H1 (cell line): ENCODE measurements around the gene RNF113B.

Experiments used
- CTCF ChIP-seq, 3 experiments: IDR thresholded peaks; 1 replicate in 2 of 3; 2 replicates in 1 of 3; pipeline versions ENCODE4 v1.5.1 to v1.6.1; 2011; ENCODE audit warnings: low read length in 3 of 3, mild to moderate bottlenecking in 3 of 3, inconsistent platforms in 2 of 3, low read depth in 1 of 3, moderate library complexity in 1 of 3; ENCODE audit not compliant: insufficient read depth in 1 of 3; ENCODE audit errors: control extremely low read depth in 1 of 3
- HDAC2 ChIP-seq, 2 experiments: fragments of 300-600 bp in 1 of 2; sonication (generic) in 1 of 2; IDR thresholded peaks; 2 replicates each; pipeline ENCODE4 v1.6.1; 2011 to 2012; ENCODE audit warnings: low read depth in 2 of 2, low read length in 2 of 2, mild to moderate bottlenecking in 2 of 2, moderate library complexity in 2 of 2, borderline replicate concordance in 1 of 2, inconsistent platforms in 1 of 2
- KDM5A ChIP-seq: fragments of 200-600 bp; IDR thresholded peaks from 2 replicates; pipeline ENCODE4 v1.7.1; 2012; ENCODE audit warnings: mild to moderate bottlenecking, low read length, inconsistent platforms, mixed read lengths
- MAFK ChIP-seq: IDR thresholded peaks from 2 replicates; pipeline ENCODE4 v1.6.1; 2012; ENCODE audit warnings: low read depth, mild to moderate bottlenecking, improper control_type of control experiment, low read length
- NRF1 ChIP-seq: IDR thresholded peaks from 2 replicates; pipeline ENCODE4 v1.6.1; 2011; ENCODE audit warnings: mild to moderate bottlenecking, low read depth, low read length, improper control_type of control experiment
- POLR2A ChIP-seq, 2 experiments: IDR thresholded peaks; 1 replicate in 1 of 2; 2 replicates in 1 of 2; pipeline ENCODE4 v1.6.1; 2011; ENCODE audit warnings: low read depth in 2 of 2, low read length in 2 of 2, mild to moderate bottlenecking in 2 of 2; ENCODE audit errors: control extremely low read depth in 1 of 2
- RAD21 ChIP-seq, 2 experiments: IDR thresholded peaks in 1 of 2; conservative IDR thresholded peaks in 1 of 2; 2 replicates each; pipeline ENCODE4 v1.6.1; 2011; ENCODE audit warnings: low read depth in 2 of 2, low read length in 2 of 2, improper control_type of control experiment in 1 of 2, inconsistent platforms in 1 of 2, mild to moderate bottlenecking in 1 of 2, moderate library complexity in 1 of 2
- TAF1 ChIP-seq: IDR thresholded peaks from 2 replicates; pipeline ENCODE4 v1.6.1; 2011; ENCODE audit warnings: mild to moderate bottlenecking, low read depth, low read length

- TF ChIP-seq NRF1 = no peak
- TF ChIP-seq CTCF (IDR thresholded peaks at IDR 0.05; ENCODE audit: control extremely low read depth in 1 of 3, insufficient read depth in 1 of 3, low read depth in 1 of 3, low read length in 3 of 3) = no peak
- TF ChIP-seq POLR2A (IDR thresholded peaks at IDR 0.05; ENCODE audit: control extremely low read depth in 1 of 2, low read depth in 2 of 2, low read length in 2 of 2) = no peak
- no peak for TF ChIP-seq MAFK
- TF ChIP-seq KDM5A = no peak
- no peak for TF ChIP-seq RAD21 (IDR thresholded peaks at IDR 0.05 in 1 of 2, conservative IDR thresholded peaks at IDR 0.05 in 1 of 2; ENCODE audit: low read depth in 2 of 2, low read length in 2 of 2)
- no peak for TF ChIP-seq HDAC2 (IDR thresholded peaks at IDR 0.05; ENCODE audit: borderline replicate concordance in 1 of 2, low read depth in 2 of 2, low read length in 2 of 2)
- TF ChIP-seq TAF1 = no peak
Measured at GRCh38 chr13:98188544-98189166, 11.6 kb upstream of the RNF113B start.
